ENCODE results near the gene CA4. TPM values are rescaled to one million over a fixed set of nuclear protein-coding genes. Genes with fewer than 3 reads are reported as not detected.
"Not testable (repeated sequence)": the region's sequence is repeated elsewhere in the genome, so short reads cannot be mapped to it uniquely, and the experiment has no call there.

Gene CA4
- total and polyA plus RNA-seq, 4 donors: 50.0 to 57.6 (median 57.3) TPM

DNA sequence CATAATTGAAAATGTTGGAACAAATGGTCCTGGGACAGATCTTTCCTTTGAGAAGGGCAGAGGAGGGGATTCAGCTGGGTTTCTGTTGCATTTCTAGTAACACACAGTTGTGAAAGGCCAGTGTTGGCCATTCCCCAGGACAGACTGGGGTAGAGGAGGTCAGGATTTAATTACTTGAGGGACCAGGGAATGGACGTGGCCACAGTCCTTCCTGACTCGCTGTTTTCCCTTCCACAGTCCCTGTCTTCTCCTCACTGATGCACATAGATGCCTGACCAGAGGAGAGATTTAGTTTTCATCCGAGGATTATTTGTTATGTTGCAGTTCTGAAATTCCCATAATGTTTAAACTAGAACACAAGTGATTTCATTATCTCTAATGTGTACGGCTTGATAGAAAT is 45.8 kb upstream of the CA4 start:
- DNase-seq: no peak
- no peak for TF ChIP-seq CTCF (IDR thresholded peaks at IDR 0.05; ENCODE audit: control extremely low read depth, extremely low read depth)
- Histone ChIP-seq H3K9ac (ENCODE audit: insufficient read depth in 1 of 2, low read length in 2 of 2) (no peak overlapping the region), H3K4me1 (ENCODE audit: control insufficient read depth in 5 of 5, insufficient read depth in 5 of 5, low read length in 5 of 5) (no peaks in the 10 kb centered on the region), H3K27ac (ENCODE audit: low read depth in 1 of 2, low read length in 1 of 2) (no peak overlapping the region), H3K27me3 (ENCODE audit: control insufficient read depth in 3 of 3, insufficient read depth in 3 of 3, low read length in 2 of 3) (no peaks in the 10 kb centered on the region), H3K4me3 (no peak overlapping the region), H3K36me3 (ENCODE audit: control insufficient read depth in 4 of 4, insufficient read depth in 4 of 4, low read length in 4 of 4) (no peaks in the 10 kb centered on the region), H3K9me3 (ENCODE audit: control insufficient read depth in 4 of 4, insufficient read depth in 3 of 4, low read length in 3 of 4) (no peaks in the 10 kb centered on the region)
- 90 to 93% methylated on average over 4 of the region's 4 CpGs for WGBS, 2 donors
- no peak for ATAC-seq (ENCODE audit: insufficient read depth, low FRiP score)

GRCh38 chr17:60106340-60107059 is 43.3 kb upstream of the CA4 start:
- no peak for TF ChIP-seq CTCF (IDR thresholded peaks at IDR 0.05; ENCODE audit: control extremely low read depth, extremely low read depth)
- no peak for DNase-seq
- no peaks in the 10 kb centered on the region for H3K9me3 ChIP-seq (ENCODE audit: control insufficient read depth in 4 of 4, insufficient read depth in 3 of 4, low read length in 3 of 4)
- H3K36me3 ChIP-seq (ENCODE audit: control insufficient read depth in 4 of 4, insufficient read depth in 4 of 4, low read length in 4 of 4): no peaks in the 10 kb centered on the region
- 87% methylated on average over 5 of the region's 5 CpGs for WGBS, 2 donors
- H3K27me3 ChIP-seq (ENCODE audit: control insufficient read depth in 3 of 3, insufficient read depth in 3 of 3, low read length in 2 of 3): no peaks in the 10 kb centered on the region
- no peak for ATAC-seq (ENCODE audit: insufficient read depth, low FRiP score)
- no peaks in the 10 kb centered on the region for H3K4me1 ChIP-seq (ENCODE audit: control insufficient read depth in 5 of 5, insufficient read depth in 5 of 5, low read length in 5 of 5)
- H3K27ac ChIP-seq (ENCODE audit: low read depth in 1 of 2, low read length in 1 of 2): no peak overlapping the region
- no peak overlapping the region for H3K9ac ChIP-seq (ENCODE audit: insufficient read depth in 1 of 2, low read length in 2 of 2)
- H3K4me3 ChIP-seq: no peak overlapping the region

DNA sequence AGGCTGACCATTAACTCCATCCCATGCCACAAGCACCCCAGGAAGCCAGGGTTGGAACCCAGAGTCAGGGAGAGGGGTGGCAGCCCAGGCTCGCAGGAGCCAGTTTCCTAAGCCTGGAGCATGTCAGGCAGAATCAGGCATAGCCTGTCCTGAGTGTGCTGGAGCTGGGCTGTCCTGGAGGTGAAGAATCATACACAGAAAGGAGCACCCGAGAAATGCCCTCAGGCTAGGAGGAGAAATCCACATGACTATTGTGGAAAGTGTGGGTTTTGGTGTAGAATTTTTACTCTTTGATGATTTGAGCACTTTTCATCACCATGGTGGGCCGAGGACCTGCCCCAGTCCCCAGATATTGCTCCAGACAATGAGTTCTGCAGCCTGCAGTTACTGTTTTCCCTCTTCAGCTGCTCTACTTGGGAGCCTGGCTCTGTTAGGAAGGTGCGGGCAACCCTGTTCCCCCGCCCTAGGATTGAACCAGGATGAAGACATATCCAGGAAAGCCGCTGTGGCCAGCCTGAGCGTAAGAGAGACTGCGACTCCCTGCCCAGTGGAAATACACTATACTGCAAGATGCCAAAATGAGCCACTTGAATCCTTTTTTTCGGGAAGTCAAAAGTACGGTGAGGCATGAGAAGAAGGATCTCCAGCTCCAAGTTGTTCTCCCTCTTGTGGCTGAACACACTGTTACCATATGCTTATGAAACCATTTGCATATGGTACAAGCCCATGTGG is 42.1 kb upstream of the CA4 start:
- DNase-seq: no peak
- H3K27me3 ChIP-seq (ENCODE audit: control insufficient read depth in 3 of 3, insufficient read depth in 3 of 3, low read length in 2 of 3): no peaks in the 10 kb centered on the region
- no peak for ATAC-seq (ENCODE audit: insufficient read depth, low FRiP score)
- H3K9ac ChIP-seq (ENCODE audit: insufficient read depth in 1 of 2, low read length in 2 of 2): no peak overlapping the region
- no peak overlapping the region for H3K4me3 ChIP-seq
- no peak overlapping the region for H3K27ac ChIP-seq (ENCODE audit: low read depth in 1 of 2, low read length in 1 of 2)
- TF ChIP-seq CTCF (IDR thresholded peaks at IDR 0.05; ENCODE audit: control extremely low read depth, extremely low read depth): no peak
- WGBS, 2 donors: 75 to 87% methylated on average over 10 of the region's 10 CpGs
- H3K9me3 ChIP-seq (ENCODE audit: control insufficient read depth in 4 of 4, insufficient read depth in 3 of 4, low read length in 3 of 4): no peaks in the 10 kb centered on the region
- no peaks in the 10 kb centered on the region for H3K4me1 ChIP-seq (ENCODE audit: control insufficient read depth in 5 of 5, insufficient read depth in 5 of 5, low read length in 5 of 5)
- no peaks in the 10 kb centered on the region for H3K36me3 ChIP-seq (ENCODE audit: control insufficient read depth in 4 of 4, insufficient read depth in 4 of 4, low read length in 4 of 4)

- H3K9me3 ChIP-seq (ENCODE audit: control insufficient read depth in 4 of 4, insufficient read depth in 3 of 4, low read length in 3 of 4); H3K27ac ChIP-seq (ENCODE audit: low read depth in 1 of 2, low read length in 1 of 2); DNase-seq; H3K36me3 ChIP-seq (ENCODE audit: control insufficient read depth in 4 of 4, insufficient read depth in 4 of 4, low read length in 4 of 4); H3K4me1 ChIP-seq (ENCODE audit: control insufficient read depth in 5 of 5, insufficient read depth in 5 of 5, low read length in 5 of 5); H3K4me3 ChIP-seq; H3K9ac ChIP-seq (ENCODE audit: insufficient read depth in 1 of 2, low read length in 2 of 2); H3K27me3 ChIP-seq (ENCODE audit: control insufficient read depth in 3 of 3, insufficient read depth in 3 of 3, low read length in 2 of 3); ATAC-seq (ENCODE audit: insufficient read depth, low FRiP score): not testable (repeated sequence)
- WGBS, 2 donors: 54 to 61% methylated on average over 1 of the region's 1 CpG
Measured at GRCh38 chr17:60108309-60108708, 41.5 kb upstream of the CA4 start.
